A549 (cell line): ENCODE measurements around the gene CCND2. TPM values are rescaled to one million over a fixed set of nuclear protein-coding genes. Genes with fewer than 3 reads are reported as not detected.

Experiments used
- ATAC-seq, 2 experiments: fragments of 200-7000 bp in 1 of 2; fragments of >200 bp in 1 of 2; cut with Nextera tagmentation in 1 of 2; cut with Tn5 transposase in 1 of 2; 3 replicates each; pipeline versions ENCODE4 v1.8.0 to v1.9.1; 2018 to 2020; ENCODE audit warnings: mild to moderate bottlenecking in 1 of 2, moderate library complexity in 1 of 2
- CTCF ChIA-PET: fragments of 300-600 bp; sonication (Branson Sonifier 250); formaldehyde crosslinking; extraction: SDS; loops from one replicate; lab custom pipeline; 2021; ENCODE audit warnings: antibody characterized with exemption, inconsistent platforms; lab: Yijun Ruan, JAX
- POLR2A ChIA-PET: fragments of 350-600 bp; formaldehyde crosslinking; extraction: SDS; loops from one replicate; lab custom pipeline; 2021; ENCODE audit warnings: antibody characterized with exemption, inconsistent platforms; lab: Yijun Ruan, JAX
- DNase-seq, 2 experiments: peaks; one replicate each; pipeline versions ENCODE4 v3.0.0 to v3.0.0-alpha.2; 2011 to 2016; ENCODE audit warnings: low read depth in 1 of 2, low spot score in 1 of 2
- FAIRE-seq: peaks from 2 replicates; lab custom pipeline; 2011; peaks lifted over from hg19 to GRCh38; lab: Jason Lieb, UNC
- H3K27ac ChIP-seq, 2 experiments: fragments of >200 bp; sonication (Bioruptor Twin); formaldehyde crosslinking; 3 replicates each; pipeline ENCODE4 v1.5.1; 2016 to 2017
- H3K4me1 ChIP-seq: fragments of >200 bp; sonication (Bioruptor Twin); formaldehyde crosslinking; 3 replicates; pipeline ENCODE4 v1.6.1; 2016
- H3K4me2 ChIP-seq: fragments of >200 bp; sonication (Bioruptor Twin); formaldehyde crosslinking; 3 replicates; pipeline ENCODE4 v1.6.1; 2016
- H3K4me3 ChIP-seq: fragments of >200 bp; sonication (Bioruptor Twin); formaldehyde crosslinking; 3 replicates; pipeline ENCODE4 v1.5.1; 2016
- H3K9me3 ChIP-seq: fragments of >200 bp; sonication (Bioruptor Twin); formaldehyde crosslinking; 3 replicates; pipeline ENCODE4 v1.6.1; 2016
- CBX2 ChIP-seq: fragments of 200-600 bp; sonication (generic); IDR thresholded peaks from 2 replicates; pipeline ENCODE4 v1.6.1; 2016; ENCODE audit warnings: low read depth, mild to moderate bottlenecking, borderline replicate concordance
- CBX8 ChIP-seq: fragments of 200-600 bp; sonication (generic); IDR thresholded peaks from 2 replicates; pipeline ENCODE4 v1.6.1; 2016
- CEBPB ChIP-seq, 2 experiments: fragments of >200 bp in 1 of 2; sonication (Bioruptor Twin) in 1 of 2; formaldehyde crosslinking in 1 of 2; IDR thresholded peaks; 2 replicates each; pipeline ENCODE4 v1.6.1; 2012 to 2016
- E2F6 ChIP-seq: IDR thresholded peaks from 2 replicates; pipeline ENCODE4 v1.6.1; 2012; ENCODE audit warnings: low read depth, borderline replicate concordance
- EHMT2 ChIP-seq: fragments of 200-600 bp; sonication (generic); IDR thresholded peaks from 2 replicates; pipeline ENCODE4 v1.6.1; 2016; ENCODE audit warnings: antibody characterized with exemption, low read depth, mild to moderate bottlenecking, moderate library complexity
- FOXS1 ChIP-seq: fragments of 250-450 bp; sonication (Bioruptor Pico); IDR thresholded peaks from 2 replicates; pipeline ENCODE4 v1.5.0; 2020; ENCODE audit warnings: mild to moderate bottlenecking, moderate library complexity
- HDAC2 ChIP-seq: fragments of 200-600 bp; sonication (generic); IDR thresholded peaks from 2 replicates; pipeline ENCODE4 v1.6.1; 2016
- JUNB ChIP-seq: fragments of >200 bp; sonication (Bioruptor Twin); formaldehyde crosslinking; IDR thresholded peaks from 2 replicates; pipeline ENCODE4 v1.6.1; 2016
- MAFK ChIP-seq: fragments of 450-650 bp; IDR thresholded peaks from 2 replicates; pipeline ENCODE4 v1.6.1; 2014; ENCODE audit not compliant: partially characterized antibody
- MAZ ChIP-seq: fragments of 150-350 bp; IDR thresholded peaks from 2 replicates; pipeline ENCODE4 v1.6.1; 2014; ENCODE audit warnings: antibody characterized with exemption, low read depth, low read length, borderline replicate concordance
- MYC ChIP-seq: IDR thresholded peaks from 2 replicates; pipeline ENCODE4 v1.6.1; 2012; ENCODE audit warnings: mild to moderate bottlenecking, inconsistent platforms, low read length, improper control_type of control experiment, borderline replicate concordance
- NPAS2 ChIP-seq: fragments of 250-450 bp; sonication (Bioruptor Pico); IDR thresholded peaks from 2 replicates; pipeline ENCODE4 v1.8.0; 2022; ENCODE audit warnings: mild to moderate bottlenecking, moderate library complexity, borderline replicate concordance
- NR3C1 ChIP-seq: fragments of >200 bp; sonication (Bioruptor Twin); formaldehyde crosslinking; IDR thresholded peaks from 3 replicates; pipeline ENCODE4 v1.6.1; 2017
- PBX3 ChIP-seq: IDR thresholded peaks from 2 replicates; pipeline ENCODE4 v1.6.1; 2012
- RAD21 ChIP-seq, 2 experiments: fragments of >200 bp in 1 of 2; sonication (Bioruptor Twin) in 1 of 2; formaldehyde crosslinking in 1 of 2; IDR thresholded peaks in 1 of 2; conservative IDR thresholded peaks in 1 of 2; 2 replicates in 1 of 2; 3 replicates in 1 of 2; pipeline ENCODE4 v1.6.1; 2012 to 2018; ENCODE audit warnings: inconsistent platforms in 1 of 2
- RNF2 ChIP-seq: fragments of 200-600 bp; sonication (generic); IDR thresholded peaks from 2 replicates; pipeline ENCODE4 v1.6.1; 2016; ENCODE audit warnings: low read depth, mild to moderate bottlenecking, antibody characterized with exemption, moderate library complexity, borderline replicate concordance
- TP53 ChIP-seq: fragments of 250-450 bp; sonication (Bioruptor Pico); IDR thresholded peaks from 2 replicates; pipeline ENCODE4 v1.5.0; 2021; ENCODE audit warnings: mild to moderate bottlenecking, moderate library complexity
- USF2 ChIP-seq: fragments of 450-650 bp; IDR thresholded peaks from 2 replicates; pipeline ENCODE4 v1.6.1; 2014; ENCODE audit warnings: antibody characterized with exemption
- ZC3H11A ChIP-seq: fragments of 450-650 bp; IDR thresholded peaks from 2 replicates; pipeline ENCODE4 v1.6.1; 2014; ENCODE audit warnings: antibody characterized with exemption, mild to moderate bottlenecking
- ZFP36 ChIP-seq: fragments of 450-650 bp; IDR thresholded peaks from 2 replicates; pipeline ENCODE4 v1.6.1; 2014; ENCODE audit warnings: borderline replicate concordance; ENCODE audit not compliant: partially characterized antibody
- WGBS: methylation state at CpG from one replicate; pipeline ENCODE4 v1.1.6; 2017; ENCODE audit errors: missing lambda C conversion rate; 5-methylcytosine and 5-hydroxymethylcytosine counted together
- polyA plus RNA-seq, 4 experiments: library from polyadenylated mRNA; depleted of rRNA in 3 of 4; stranded (reverse); fragments of >200 nt; fragmentation: RNase III in 1 of 4; extraction: RNeasy Plus Mini Kit Qiagen cat#74134 plus additional on column Dnase treatment in 1 of 4; gene quantifications; 2 replicates in 3 of 4; 3 replicates in 1 of 4; pipeline ENCODE4 v1.2.3, GENCODE V29; 2011 to 2017
- TF ChIP-seq, protein P1 (sequence below): fragments of >200 bp; sonication (Bioruptor Twin); formaldehyde crosslinking; IDR thresholded peaks from 2 replicates; pipeline ENCODE4 v1.6.1; 2016
- TF ChIP-seq, protein P2 (sequence below): IDR thresholded peaks from 2 replicates; pipeline ENCODE4 v1.6.1; 2012
- TF ChIP-seq, protein P3 (sequence below): fragments of 150-350 bp; IDR thresholded peaks from 2 replicates; pipeline ENCODE4 v1.6.1; 2014; ENCODE audit warnings: low read depth, mild to moderate bottlenecking, low read length

CCND2 gene
- polyA plus RNA-seq, 2 of the 4 experiments (the other 2 are of a cell fraction), result 0.18 TPM; not detected in 1

DNA sequence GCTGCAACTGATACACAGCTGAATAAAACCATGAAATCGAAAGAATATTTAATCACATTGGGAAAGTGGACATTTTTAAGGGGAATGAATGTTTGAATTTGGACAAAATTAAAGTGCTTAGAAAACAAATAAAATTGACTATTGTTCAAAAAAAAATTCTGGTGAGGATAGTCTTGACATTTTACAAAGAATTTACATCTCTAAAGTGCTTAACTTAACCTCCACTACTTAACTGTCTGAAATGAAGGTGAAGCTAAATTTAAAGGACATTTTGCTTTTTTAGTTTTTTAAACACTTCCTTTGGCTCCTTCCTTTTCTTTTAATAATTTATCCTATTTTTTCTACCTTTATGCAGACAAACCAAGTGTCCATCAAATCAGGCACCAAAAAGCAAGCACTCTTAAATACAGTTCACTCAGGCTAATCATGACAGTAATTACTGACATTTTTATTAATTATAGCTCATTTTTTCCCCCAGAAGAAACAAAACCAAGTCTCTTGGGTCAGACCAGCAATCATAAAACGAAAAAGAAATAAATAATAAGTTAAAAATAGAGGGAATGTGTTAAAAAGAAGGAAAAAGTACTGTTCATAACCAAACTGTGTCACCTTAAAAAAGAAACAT, 5.7 kb upstream of the CCND2 start:
- 15% methylated on average over 2 of the region's 2 CpGs for WGBS
- CTCF ChIA-PET, result interaction anchor here (1.0 to 2.2 kb wide), 5 partner anchors 9 to 384 kb away, joined by 3 to 12 read pairs (median 3); no protein-coding TSS in a partner anchor
- H3K4me2 ChIP-seq, result no peak overlapping the region
- DNase-seq (no peak), ATAC-seq (no peak), FAIRE-seq (no peak)
- peaks cover 40% of the 10 kb centered on the region for H3K4me1 ChIP-seq
- H3K9me3 ChIP-seq, result no peaks in the 10 kb centered on the region
- no peak overlapping the region for H3K4me3 ChIP-seq
- POLR2A ChIA-PET, result interaction anchor here (0.6 kb wide), 1 partner anchor 154 kb away, joined by 3 read pairs; no protein-coding TSS in a partner anchor
- H3K27ac ChIP-seq, result no peak overlapping the region
- no peak for TF ChIP-seq RAD21 (conservative IDR thresholded peaks at IDR 0.05 in 1 of 2, IDR thresholded peaks at IDR 0.05 in 1 of 2)
- TF ChIP-seq MAFK, result no peak
- TF ChIP-seq USF2, result no peak
- no peak for TF ChIP-seq MYC
- TF ChIP-seq, protein P1, sequence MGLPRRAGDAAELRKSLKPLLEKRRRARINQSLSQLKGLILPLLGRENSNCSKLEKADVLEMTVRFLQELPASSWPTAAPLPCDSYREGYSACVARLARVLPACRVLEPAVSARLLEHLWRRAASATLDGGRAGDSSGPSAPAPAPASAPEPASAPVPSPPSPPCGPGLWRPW, result no peak
- peak; percentile 98 for TF ChIP-seq RNF2
- peak; percentile 69 for TF ChIP-seq CBX8
- TF ChIP-seq, protein P2, sequence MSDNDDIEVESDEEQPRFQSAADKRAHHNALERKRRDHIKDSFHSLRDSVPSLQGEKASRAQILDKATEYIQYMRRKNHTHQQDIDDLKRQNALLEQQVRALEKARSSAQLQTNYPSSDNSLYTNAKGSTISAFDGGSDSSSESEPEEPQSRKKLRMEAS, result no peak
- TF ChIP-seq ZC3H11A, result no peak
- TF ChIP-seq, protein P3, sequence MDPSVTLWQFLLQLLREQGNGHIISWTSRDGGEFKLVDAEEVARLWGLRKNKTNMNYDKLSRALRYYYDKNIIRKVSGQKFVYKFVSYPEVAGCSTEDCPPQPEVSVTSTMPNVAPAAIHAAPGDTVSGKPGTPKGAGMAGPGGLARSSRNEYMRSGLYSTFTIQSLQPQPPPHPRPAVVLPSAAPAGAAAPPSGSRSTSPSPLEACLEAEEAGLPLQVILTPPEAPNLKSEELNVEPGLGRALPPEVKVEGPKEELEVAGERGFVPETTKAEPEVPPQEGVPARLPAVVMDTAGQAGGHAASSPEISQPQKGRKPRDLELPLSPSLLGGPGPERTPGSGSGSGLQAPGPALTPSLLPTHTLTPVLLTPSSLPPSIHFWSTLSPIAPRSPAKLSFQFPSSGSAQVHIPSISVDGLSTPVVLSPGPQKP, result no peak
- no peak for TF ChIP-seq TP53 (CRISPR knock-in tag)
- TF ChIP-seq EHMT2, result no peak
- no peak for TF ChIP-seq JUNB
- TF ChIP-seq HDAC2, result no peak
- no peak for TF ChIP-seq PBX3
- TF ChIP-seq CEBPB (IDR thresholded peaks at IDR 0.05), result no peak
- no peak for TF ChIP-seq CBX2
- no peak for TF ChIP-seq FOXS1
- TF ChIP-seq NR3C1, result no peak
- TF ChIP-seq E2F6, result no peak
- TF ChIP-seq ZFP36, result peak; percentile 14
- TF ChIP-seq MAZ, result no peak
- no peak for TF ChIP-seq NPAS2 (CRISPR knock-in tag)
